Measurements from ENCODE around the gene MARCHF3. TPM values are rescaled to one million over a fixed set of nuclear protein-coding genes. Genes with fewer than 3 reads are reported as not detected.

The MARCHF3 gene
- total and polyA plus RNA-seq, 2 of the 13 experiments (the other 11 are each of a cell fraction or from before 2014, with no cell fraction given) = 4.8 to 11.9 TPM

DNA sequence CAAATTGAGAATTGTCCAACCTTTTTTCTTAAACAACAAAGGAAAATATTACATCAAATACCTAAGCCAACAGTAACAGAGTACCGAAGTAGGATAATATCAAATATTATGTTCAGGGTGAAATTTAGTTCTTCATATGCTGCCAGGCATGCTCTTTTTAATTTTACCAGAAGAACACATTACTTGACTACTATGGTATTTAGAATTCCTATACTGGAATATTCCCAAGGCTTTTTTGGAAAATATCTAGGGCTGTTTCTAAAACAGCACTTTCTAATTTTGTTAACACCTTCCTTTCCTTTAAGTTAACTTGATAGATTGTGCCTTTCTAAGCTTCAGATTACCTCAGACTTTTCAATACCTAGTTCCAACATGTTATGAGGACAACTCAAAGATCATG, 48.7 kb downstream of the MARCHF3 start:
- WGBS (ENCODE audit: low lambda C conversion rate) = 90% methylated on average over 1 of the region's 1 CpG
- DNase-seq (ENCODE audit: low spot score) (no peak), FAIRE-seq (no peak), ATAC-seq (no peak)
- intact Hi-C loops (cut with micrococcal nuclease; ENCODE audit: unreplicated experiment) = no loop called here
- POLR2A ChIA-PET = no interaction called here
- no peaks in the 10 kb centered on the region for H3K36me3 ChIP-seq (replicated peaks in 1 of 2; ENCODE audit: control insufficient read depth in 1 of 2, insufficient read depth in 2 of 2, low read length in 2 of 2)
- CTCF ChIA-PET (ENCODE audit: low intra/inter-chr PET ratio, low total read pairs) = no interaction called here
- no peak overlapping the region for H3K4me2 ChIP-seq (ENCODE audit: low read depth, low read length)
- no peaks in the 10 kb centered on the region for H4K20me1 ChIP-seq (ENCODE audit: insufficient read depth, low read length)
- H3K27me3 ChIP-seq (ENCODE audit: control insufficient read depth in 1 of 2, insufficient read depth in 2 of 2, low read length in 2 of 2) = no peaks in the 10 kb centered on the region
- H3K79me2 ChIP-seq (ENCODE audit: insufficient read depth, low read length) = no peaks in the 10 kb centered on the region
- no TSS peak for BruUV-seq (replicated peaks)
- TF ChIP-seq TGIF2 (CRISPR knock-in tag; IDR thresholded peaks at IDR 0.05) (no peak), PAX8 (CRISPR knock-in tag; IDR thresholded peaks at IDR 0.05; ENCODE audit: borderline replicate concordance) (no peak), ZNF562 (CRISPR knock-in tag; IDR thresholded peaks at IDR 0.05; ENCODE audit: borderline replicate concordance) (no peak), KDM3A (CRISPR knock-in tag; IDR thresholded peaks at IDR 0.05; ENCODE audit: low read depth) (no peak), ZNF124 (CRISPR knock-in tag; IDR thresholded peaks at IDR 0.05) (no peak), ZNF337 (CRISPR knock-in tag; IDR thresholded peaks at IDR 0.05; ENCODE audit: borderline replicate concordance, low read depth) (no peak), ZNF24 (IDR thresholded peaks at IDR 0.05) (no peak), ZFP36 (IDR thresholded peaks at IDR 0.05; ENCODE audit: borderline replicate concordance, low read depth, low read length, partially characterized antibody) (no peak)
- TF ChIP-seq, protein P1, sequence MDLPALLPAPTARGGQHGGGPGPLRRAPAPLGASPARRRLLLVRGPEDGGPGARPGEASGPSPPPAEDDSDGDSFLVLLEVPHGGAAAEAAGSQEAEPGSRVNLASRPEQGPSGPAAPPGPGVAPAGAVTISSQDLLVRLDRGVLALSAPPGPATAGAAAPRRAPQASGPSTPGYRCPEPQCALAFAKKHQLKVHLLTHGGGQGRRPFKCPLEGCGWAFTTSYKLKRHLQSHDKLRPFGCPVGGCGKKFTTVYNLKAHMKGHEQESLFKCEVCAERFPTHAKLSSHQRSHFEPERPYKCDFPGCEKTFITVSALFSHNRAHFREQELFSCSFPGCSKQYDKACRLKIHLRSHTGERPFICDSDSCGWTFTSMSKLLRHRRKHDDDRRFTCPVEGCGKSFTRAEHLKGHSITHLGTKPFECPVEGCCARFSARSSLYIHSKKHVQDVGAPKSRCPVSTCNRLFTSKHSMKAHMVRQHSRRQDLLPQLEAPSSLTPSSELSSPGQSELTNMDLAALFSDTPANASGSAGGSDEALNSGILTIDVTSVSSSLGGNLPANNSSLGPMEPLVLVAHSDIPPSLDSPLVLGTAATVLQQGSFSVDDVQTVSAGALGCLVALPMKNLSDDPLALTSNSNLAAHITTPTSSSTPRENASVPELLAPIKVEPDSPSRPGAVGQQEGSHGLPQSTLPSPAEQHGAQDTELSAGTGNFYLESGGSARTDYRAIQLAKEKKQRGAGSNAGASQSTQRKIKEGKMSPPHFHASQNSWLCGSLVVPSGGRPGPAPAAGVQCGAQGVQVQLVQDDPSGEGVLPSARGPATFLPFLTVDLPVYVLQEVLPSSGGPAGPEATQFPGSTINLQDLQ (CRISPR knock-in tag; IDR thresholded peaks at IDR 0.05) = no peak
- no peak overlapping the region for H2AFZ ChIP-seq (ENCODE audit: low read length)
- in situ Hi-C loops (cut with HindIII; ENCODE audit: extremely low pct_ligation_motif_present, low pct_unique_long_range_greater_than_20kb) = no loop called here
- H3K4me3 ChIP-seq (replicated peaks in 1 of 3; ENCODE audit: insufficient read depth in 1 of 3, low read depth in 2 of 3, low read length in 3 of 3) = no peak overlapping the region
- no peaks in the 10 kb centered on the region for H3K4me1 ChIP-seq (ENCODE audit: insufficient read depth, low read length)
- H3K27ac ChIP-seq (ENCODE audit: extremely low read length, insufficient read depth, low read length) = no peak overlapping the region
- no peaks in the 10 kb centered on the region for H3K9me3 ChIP-seq (ENCODE audit: low read length)
- no peak overlapping the region for H3K9ac ChIP-seq (ENCODE audit: insufficient read depth, low read depth, low read length)
